Uterus (tissue), 2 donors: ENCODE data around the gene RANBP17.

Experiments
- POLR2A ChIP-seq, 2 donors: fragments of 450-650 bp; IDR thresholded peaks; one replicate each; pipeline ENCODE4 v1.6.1; 2016; ENCODE audit warnings: antibody characterized with exemption in 2 of 2, mild to moderate bottlenecking in 1 of 2, moderate library complexity in 1 of 2
- TF ChIP-seq, protein P1 (sequence below), 4 experiments: fragments of 200-600 bp in 2 of 4; fragments of 450-650 bp in 2 of 4; sonication (generic) in 2 of 4; IDR thresholded peaks; one replicate each; pipeline ENCODE4 v1.5.1; 2016 to 2019; ENCODE audit warnings: antibody characterized with exemption in 4 of 4, mild to moderate bottlenecking in 2 of 4, moderate library complexity in 1 of 4

DNA sequence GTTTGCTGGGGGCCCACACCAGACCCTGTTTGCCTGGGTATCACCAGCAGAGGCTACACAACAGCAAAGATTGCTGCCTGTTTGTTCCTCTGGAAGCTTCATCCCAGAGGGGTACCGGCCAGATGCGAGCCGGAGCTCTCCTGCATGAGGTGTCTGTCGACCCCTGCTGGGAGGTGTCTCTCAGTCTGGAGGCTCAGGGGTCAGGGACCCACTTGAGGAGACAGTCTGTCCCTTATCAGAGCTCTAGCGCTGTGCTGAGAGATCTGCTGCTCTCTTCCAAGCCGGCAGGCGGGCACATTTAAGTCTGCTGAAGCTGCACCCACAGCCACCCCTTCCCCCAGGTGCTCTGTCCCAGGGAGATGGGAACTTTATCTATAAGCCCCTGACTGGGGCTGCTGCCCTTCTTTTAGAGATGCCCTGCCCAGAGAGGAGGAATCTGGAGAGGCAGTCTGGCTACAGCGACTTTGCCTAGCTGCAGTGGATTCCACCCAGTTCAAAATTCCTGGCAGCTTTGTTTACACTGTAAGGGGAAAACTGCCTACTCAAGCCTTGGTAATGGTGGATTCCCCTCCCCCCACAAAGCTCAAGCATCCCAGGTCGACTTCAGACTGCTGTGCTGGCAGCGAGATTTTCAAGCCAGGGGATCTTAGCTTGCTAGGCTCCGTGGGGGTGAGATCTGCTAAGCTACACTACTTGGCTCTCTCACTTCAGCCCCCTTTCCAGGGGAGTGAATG lies 241.2 kb downstream of the RANBP17 start:
- TF ChIP-seq, protein P1, sequence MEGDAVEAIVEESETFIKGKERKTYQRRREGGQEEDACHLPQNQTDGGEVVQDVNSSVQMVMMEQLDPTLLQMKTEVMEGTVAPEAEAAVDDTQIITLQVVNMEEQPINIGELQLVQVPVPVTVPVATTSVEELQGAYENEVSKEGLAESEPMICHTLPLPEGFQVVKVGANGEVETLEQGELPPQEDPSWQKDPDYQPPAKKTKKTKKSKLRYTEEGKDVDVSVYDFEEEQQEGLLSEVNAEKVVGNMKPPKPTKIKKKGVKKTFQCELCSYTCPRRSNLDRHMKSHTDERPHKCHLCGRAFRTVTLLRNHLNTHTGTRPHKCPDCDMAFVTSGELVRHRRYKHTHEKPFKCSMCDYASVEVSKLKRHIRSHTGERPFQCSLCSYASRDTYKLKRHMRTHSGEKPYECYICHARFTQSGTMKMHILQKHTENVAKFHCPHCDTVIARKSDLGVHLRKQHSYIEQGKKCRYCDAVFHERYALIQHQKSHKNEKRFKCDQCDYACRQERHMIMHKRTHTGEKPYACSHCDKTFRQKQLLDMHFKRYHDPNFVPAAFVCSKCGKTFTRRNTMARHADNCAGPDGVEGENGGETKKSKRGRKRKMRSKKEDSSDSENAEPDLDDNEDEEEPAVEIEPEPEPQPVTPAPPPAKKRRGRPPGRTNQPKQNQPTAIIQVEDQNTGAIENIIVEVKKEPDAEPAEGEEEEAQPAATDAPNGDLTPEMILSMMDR (IDR thresholded peaks at IDR 0.05): no peak
- TF ChIP-seq POLR2A (IDR thresholded peaks at IDR 0.05): no peak
